K562 (cell line): ENCODE data around the gene LYPD4. TPM values are rescaled to one million over a fixed set of nuclear protein-coding genes. Genes with fewer than 3 reads are reported as not detected.

Experiments
- ARID4B ChIP-seq: sonication (generic); formaldehyde crosslinking; IDR thresholded peaks from 2 replicates; pipeline ENCODE4 v1.8.0; 2022; ENCODE audit warnings: mild to moderate bottlenecking, missing genetic modification reagents
- CSDE1 ChIP-seq, 2 experiments: fragments of 450-650 bp; IDR thresholded peaks; 2 replicates each; pipeline ENCODE4 v1.6.1; 2016; ENCODE audit warnings: mild to moderate bottlenecking in 1 of 2
- EWSR1 ChIP-seq: fragments of 450-650 bp; IDR thresholded peaks from 2 replicates; pipeline ENCODE4 v1.6.1; 2018; ENCODE audit warnings: borderline replicate concordance, mild to moderate bottlenecking, low read depth, moderate library complexity; ENCODE audit not compliant: partially characterized antibody
- HDGF ChIP-seq: fragments of 450-650 bp; IDR thresholded peaks from 2 replicates; pipeline ENCODE4 v1.6.1; 2016
- HMG20B ChIP-seq: fragments of 250-450 bp; sonication (Bioruptor Pico); IDR thresholded peaks from 2 replicates; pipeline ENCODE4 v1.5.0; 2021; ENCODE audit warnings: mild to moderate bottlenecking
- KDM2B ChIP-seq: fragments of 250-450 bp; sonication (Bioruptor Pico); IDR thresholded peaks from 2 replicates; pipeline ENCODE4 v1.8.0; 2021; ENCODE audit warnings: mild to moderate bottlenecking, moderate library complexity
- PHF8 ChIP-seq: fragments of 200-600 bp; sonication (generic); IDR thresholded peaks from 2 replicates; pipeline ENCODE4 v1.6.1; 2012; ENCODE audit warnings: mixed run types, mild to moderate bottlenecking, inconsistent platforms, low read length, moderate library complexity, borderline replicate concordance
- PKNOX1 ChIP-seq: fragments of 450-650 bp; IDR thresholded peaks from 2 replicates; pipeline ENCODE4 v1.6.1; 2016
- POLR2A ChIP-seq: fragments of 450-650 bp; conservative IDR thresholded peaks from 2 replicates; pipeline ENCODE4 v1.6.1; 2016
- PRMT5 ChIP-seq: sonication (generic); formaldehyde crosslinking; IDR thresholded peaks from 2 replicates; pipeline ENCODE4 v1.5.0; 2020; ENCODE audit warnings: missing genetic modification reagents
- RBM25 ChIP-seq: fragments of 200-400 bp; formaldehyde crosslinking; IDR thresholded peaks from 2 replicates; pipeline ENCODE4 v1.6.1; 2018; ENCODE audit warnings: low read length, low read depth, moderate library complexity; ENCODE audit not compliant: severe bottlenecking
- SAP30 ChIP-seq: fragments of 200-600 bp; sonication (generic); IDR thresholded peaks from 2 replicates; pipeline ENCODE4 v1.6.1; 2012; ENCODE audit warnings: borderline replicate concordance, low read depth, mild to moderate bottlenecking, moderate library complexity, low read length, control low read depth, inconsistent platforms; ENCODE audit not compliant: insufficient read depth, poor library complexity, severe bottlenecking
- SMARCE1 ChIP-seq: fragments of 450-650 bp; IDR thresholded peaks from 2 replicates; pipeline ENCODE4 v1.7.1; 2016; ENCODE audit warnings: mild to moderate bottlenecking
- TCF3 ChIP-seq: sonication (generic); formaldehyde crosslinking; IDR thresholded peaks from 2 replicates; pipeline ENCODE4 v1.4.0; 2020; ENCODE audit warnings: mild to moderate bottlenecking, missing genetic modification reagents
- TEAD4 ChIP-seq, 2 experiments: sonication (generic) in 1 of 2; formaldehyde crosslinking in 1 of 2; IDR thresholded peaks; 2 replicates each; pipeline versions ENCODE4 v1.6.1 to v1.8.0; 2012 to 2022; ENCODE audit warnings: borderline replicate concordance in 1 of 2, inconsistent platforms in 1 of 2, low read length in 1 of 2, mild to moderate bottlenecking in 1 of 2, missing genetic modification reagents in 1 of 2
- U2AF2 ChIP-seq: fragments of 200-400 bp; formaldehyde crosslinking; optimal IDR thresholded peaks from 2 replicates; pipeline ENCODE3; 2017; ENCODE audit warnings: low read depth, mild to moderate bottlenecking, low read length
- WHSC1 ChIP-seq: IDR thresholded peaks from one replicate; pipeline ENCODE4 v1.6.1; 2012; ENCODE audit warnings: low read length, control low read depth, inconsistent platforms
- ZNF134 ChIP-seq: fragments of 250-450 bp; sonication (Bioruptor Pico); conservative IDR thresholded peaks from 2 replicates; pipeline ENCODE4 v1.4.0; 2020
- ZNF431 ChIP-seq: sonication (generic); formaldehyde crosslinking; IDR thresholded peaks from 2 replicates; pipeline ENCODE4 v1.8.0; 2022; ENCODE audit warnings: mild to moderate bottlenecking, missing genetic modification reagents
- ZNF655 ChIP-seq: fragments of 250-450 bp; sonication (Bioruptor Pico); IDR thresholded peaks from 2 replicates; pipeline ENCODE4 v1.5.0; 2021
- ZNF76 ChIP-seq: fragments of 250-450 bp; sonication (Bioruptor Pico); IDR thresholded peaks from 2 replicates; pipeline ENCODE4 v1.4.0; 2020; ENCODE audit warnings: mild to moderate bottlenecking, moderate library complexity, borderline replicate concordance
- ZNF780A ChIP-seq: fragments of 250-450 bp; sonication (Bioruptor Pico); IDR thresholded peaks from 2 replicates; pipeline ENCODE4 v1.5.0; 2021; ENCODE audit warnings: mild to moderate bottlenecking
- polyA plus RNA-seq, 8 experiments: library from polyadenylated mRNA; depleted of rRNA in 4 of 8; stranded (reverse) in 5 of 8; unstranded in 3 of 8; fragments of >200 nt; fragmentation: Nextera tagmentation in 2 of 8; fragmentation: Illumina TruSeq in 1 of 8; extraction: Ambion mirVana in 2 of 8; extraction: Trizol in 1 of 8; gene quantifications; 2 replicates each; pipeline versions ENCODE4 v1.2.1 to v1.2.3, GENCODE V29; 2011 to 2014; ENCODE audit warnings: inconsistent platforms in 1 of 8, missing spikeins in 1 of 8
- total RNA-seq, 7 experiments: library from RNA; depleted of rRNA in 6 of 7; stranded (reverse); fragments of >200 nt in 6 of 7; fragmentation: Illumina TruSeq in 2 of 7; extraction: Trizol in 2 of 7; gene quantifications; 2 replicates each; pipeline versions ENCODE4 v1.2.1 to v1.2.3, GENCODE V29; 2011 to 2021; ENCODE audit warnings: low replicate concordance in 1 of 7

LYPD4 gene
- total and polyA plus RNA-seq, 9 of the 15 experiments (the other 6 are each of a cell fraction or from before 2014, with no cell fraction given): 0.11 TPM; not detected in 8

- peak; percentile 56; the same call in 1 of the 2 replicates for TF ChIP-seq ZNF76 (CRISPR knock-in tag)
- TF ChIP-seq PRMT5 (CRISPR knock-in tag): no peak
- TF ChIP-seq CSDE1 (IDR thresholded peaks at IDR 0.05): no peak
- peak; percentile 13 for TF ChIP-seq TEAD4 (IDR thresholded peaks at IDR 0.05; ENCODE audit: low read length)
- no peak for TF ChIP-seq TEAD4 (CRISPR knock-in tag; IDR thresholded peaks at IDR 0.05; ENCODE audit: borderline replicate concordance)
- no peak for TF ChIP-seq U2AF2
- TF ChIP-seq ZNF134 (CRISPR knock-in tag): no peak
- peak; percentile 89 for TF ChIP-seq PKNOX1
- no peak for TF ChIP-seq ZNF780A (CRISPR knock-in tag)
- no peak for TF ChIP-seq HMG20B (CRISPR knock-in tag)
- TF ChIP-seq EWSR1: no peak
- TF ChIP-seq WHSC1: no peak
- no peak for TF ChIP-seq KDM2B (CRISPR knock-in tag)
- peak; percentile 94 for TF ChIP-seq ARID4B (CRISPR knock-in tag)
- TF ChIP-seq SMARCE1: peak; percentile 62; the same call in 1 of the 2 replicates
- TF ChIP-seq ZNF655 (CRISPR knock-in tag): no peak
- peak; percentile 94 for TF ChIP-seq PHF8
- no peak for TF ChIP-seq HDGF
- peak; percentile 79 for TF ChIP-seq SAP30
- no peak; the same call in 1 of the 2 replicates for TF ChIP-seq TCF3 (CRISPR knock-in tag)
- TF ChIP-seq RBM25: peak; percentile 89
- peak; percentile 97 for TF ChIP-seq POLR2A
- peak; percentile 53; the same call in 1 of the 2 replicates for TF ChIP-seq ZNF431 (CRISPR knock-in tag)
These were observed 15.3 kb upstream of the LYPD4 start, which contains the start of gene RPS19 (continued) for GRCh38 chr19:41859618-41860418.
